ENCODE data around the gene CSGALNACT2. TPM values are rescaled to one million over a fixed set of nuclear protein-coding genes. Genes with fewer than 3 reads are reported as not detected.

Gene CSGALNACT2
- polyA plus RNA-seq, 1 of the 3 experiments (the other 2 are of a cell fraction): 11.5 TPM

DNA sequence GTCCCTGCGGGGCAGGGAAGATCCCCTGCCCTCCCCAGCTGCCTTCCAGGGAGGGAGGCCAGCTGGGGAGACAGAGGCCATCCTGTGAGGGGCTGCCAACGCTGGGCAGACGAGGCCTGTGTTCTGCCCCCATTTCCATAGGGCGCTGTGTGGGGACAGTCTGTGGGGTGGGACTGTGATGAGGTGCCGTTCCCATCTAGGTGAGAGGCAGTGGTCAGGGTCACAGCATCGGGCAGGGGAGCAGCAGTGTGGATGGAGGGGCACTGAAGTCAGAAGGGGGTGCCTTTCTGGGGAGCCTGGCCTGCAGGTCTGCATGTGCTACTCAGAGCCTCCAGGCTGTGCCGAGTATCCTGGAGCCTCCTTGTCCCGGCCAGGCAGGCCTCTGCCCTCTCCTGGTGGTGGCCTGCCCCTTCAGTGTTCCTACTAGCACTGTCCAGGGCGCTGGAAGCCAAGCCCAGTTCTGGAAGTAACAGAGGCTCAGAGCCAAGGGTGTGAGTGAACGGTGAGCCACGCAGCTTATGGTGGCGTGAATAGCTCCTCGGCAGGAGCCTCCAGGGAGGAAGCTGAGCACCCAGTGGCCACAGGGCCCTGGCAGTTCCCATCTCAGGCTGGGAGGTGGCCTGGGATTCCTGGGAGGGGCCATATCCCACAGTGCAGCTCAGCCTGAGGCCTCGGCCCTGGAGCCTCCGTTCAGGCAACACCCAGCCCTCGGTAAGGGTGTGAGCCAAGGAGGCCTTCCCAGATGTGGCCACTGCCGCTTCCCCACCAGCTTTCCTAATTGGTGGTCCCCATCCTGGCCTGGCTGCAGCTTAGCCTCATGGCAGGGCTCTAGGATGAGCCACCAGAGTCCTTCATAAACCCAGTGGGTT is 23.3 kb upstream of the CSGALNACT2 start:
- ChIA-PET CTCF (interaction anchor here (0.7 to 1.5 kb wide), 5 partner anchors 10 to 279 kb away, joined by 3 to 5 read pairs (median 3); no protein-coding TSS in a partner anchor), POLR2A (no interaction called here)
- Histone ChIP-seq H3K4me3 (ENCODE audit: low read depth in 2 of 2, low read length in 1 of 2) (no peak overlapping the region), H3K9me2 (no peaks in the 10 kb centered on the region), H3K4me2 (no peak overlapping the region), H3K27ac (ENCODE audit: low read depth in 2 of 2, low read length in 1 of 2) (no peak overlapping the region; a peak in 1 of 4 replicates), H3K27me3 (ENCODE audit: insufficient read depth) (no peaks in the 10 kb centered on the region), H3F3A (replicated peaks; ENCODE audit: insufficient read depth) (no peaks in the 10 kb centered on the region), H4K20me1 (ENCODE audit: insufficient read depth) (no peaks in the 10 kb centered on the region), H3K79me2 (ENCODE audit: insufficient read depth) (no peaks in the 10 kb centered on the region), H3K36me3 (replicated peaks in 1 of 2; ENCODE audit: control insufficient read depth in 1 of 2, insufficient read depth in 2 of 2, low read length in 1 of 2) (peaks cover 0 to 3% of the 10 kb centered on the region in 2 experiments), H2AFZ (ENCODE audit: low read depth) (no peak overlapping the region), H3K9me3 (no peaks in the 10 kb centered on the region), H3K9ac (no peak overlapping the region), H3K4me1 (ENCODE audit: control insufficient read depth in 1 of 2, insufficient read depth in 2 of 2, low read depth in 1 of 2, low read length in 1 of 2) (peaks cover 0 to 13% of the 10 kb centered on the region in 2 experiments; a peak in 1 of 4 replicates)
- TF ChIP-seq RFX5 (IDR thresholded peaks at IDR 0.05; ENCODE audit: low read length): no peak
- no peak for TF ChIP-seq MEF2A (IDR thresholded peaks at IDR 0.05; ENCODE audit: borderline replicate concordance, low read depth)
- TF ChIP-seq, protein P1, sequence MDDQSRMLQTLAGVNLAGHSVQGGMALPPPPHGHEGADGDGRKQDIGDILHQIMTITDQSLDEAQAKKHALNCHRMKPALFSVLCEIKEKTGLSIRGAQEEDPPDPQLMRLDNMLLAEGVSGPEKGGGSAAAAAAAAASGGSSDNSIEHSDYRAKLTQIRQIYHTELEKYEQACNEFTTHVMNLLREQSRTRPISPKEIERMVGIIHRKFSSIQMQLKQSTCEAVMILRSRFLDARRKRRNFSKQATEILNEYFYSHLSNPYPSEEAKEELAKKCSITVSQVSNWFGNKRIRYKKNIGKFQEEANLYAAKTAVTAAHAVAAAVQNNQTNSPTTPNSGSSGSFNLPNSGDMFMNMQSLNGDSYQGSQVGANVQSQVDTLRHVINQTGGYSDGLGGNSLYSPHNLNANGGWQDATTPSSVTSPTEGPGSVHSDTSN (IDR thresholded peaks at IDR 0.05): no peak
- TF ChIP-seq JUND (IDR thresholded peaks at IDR 0.05): no peak
- TF ChIP-seq RXRA (IDR thresholded peaks at IDR 0.05; ENCODE audit: borderline replicate concordance, low read depth): no peak
- TF ChIP-seq FOSL2 (IDR thresholded peaks at IDR 0.05; ENCODE audit: borderline replicate concordance, low read depth): no peak
- no peak for TF ChIP-seq GABPA (IDR thresholded peaks at IDR 0.05; ENCODE audit: low read depth)
- no peak for TF ChIP-seq TEAD4 (IDR thresholded peaks at IDR 0.05; ENCODE audit: borderline replicate concordance, insufficient read depth)
- WGBS (ENCODE audit: low lambda C conversion rate): 65% methylated on average over 4 of the region's 17 CpGs
- DNase-seq: no peak

DNA sequence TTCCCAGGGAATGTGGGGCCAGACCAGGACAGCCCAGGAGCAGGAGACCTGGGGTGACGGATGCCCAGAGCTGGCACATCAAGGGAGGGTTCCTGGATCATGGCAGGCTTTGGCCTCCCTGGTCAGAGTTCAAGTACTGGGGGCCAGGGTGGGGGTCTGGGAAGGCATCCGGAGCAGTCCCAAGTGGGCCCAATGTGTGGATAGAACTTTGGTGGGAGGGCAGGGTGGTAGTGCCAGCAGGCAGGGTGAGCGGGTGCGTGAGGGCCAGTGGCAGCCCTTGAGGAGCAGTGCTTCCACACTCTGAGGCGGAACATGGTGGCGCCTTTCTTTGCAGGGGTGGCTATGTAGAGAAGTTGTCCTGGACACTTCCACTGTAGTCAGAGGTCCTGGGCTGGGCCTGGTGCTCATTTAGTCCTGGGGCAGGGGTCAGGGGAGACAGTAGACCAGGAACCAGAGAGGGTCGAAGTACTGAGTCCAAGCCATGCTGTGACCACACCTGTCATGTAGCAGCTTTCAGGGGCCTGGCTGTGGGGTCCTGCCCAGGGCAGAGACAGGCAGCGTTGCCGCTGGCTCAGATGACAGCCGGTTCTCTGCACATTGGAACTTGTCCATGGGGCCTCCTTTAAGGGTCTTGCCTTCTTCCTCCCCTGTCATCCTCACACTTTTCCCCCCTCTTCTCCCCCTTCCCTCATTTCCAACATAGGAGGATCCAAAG is 22.2 kb upstream of the CSGALNACT2 start:
- WGBS (ENCODE audit: low lambda C conversion rate): 84% methylated on average over 10 of the region's 10 CpGs
- Histone ChIP-seq H3K9me3 (no peaks in the 10 kb centered on the region), H3K9ac (no peak overlapping the region), H3K4me3 (ENCODE audit: low read depth in 2 of 2, low read length in 1 of 2) (no peak overlapping the region), H3K27me3 (ENCODE audit: insufficient read depth) (no peaks in the 10 kb centered on the region), H3K79me2 (ENCODE audit: insufficient read depth) (no peaks in the 10 kb centered on the region), H4K20me1 (ENCODE audit: insufficient read depth) (no peaks in the 10 kb centered on the region), H3K36me3 (replicated peaks in 1 of 2; ENCODE audit: control insufficient read depth in 1 of 2, insufficient read depth in 2 of 2, low read length in 1 of 2) (peaks cover 0 to 7% of the 10 kb centered on the region in 2 experiments), H2AFZ (ENCODE audit: low read depth) (no peak overlapping the region), H3K27ac (ENCODE audit: low read depth in 2 of 2, low read length in 1 of 2) (no peak overlapping the region; a peak in 1 of 4 replicates), H3K9me2 (no peaks in the 10 kb centered on the region), H3F3A (replicated peaks; ENCODE audit: insufficient read depth) (no peaks in the 10 kb centered on the region), H3K4me2 (no peak overlapping the region), H3K4me1 (ENCODE audit: control insufficient read depth in 1 of 2, insufficient read depth in 2 of 2, low read depth in 1 of 2, low read length in 1 of 2) (peaks cover 0 to 3% of the 10 kb centered on the region in 2 experiments; a peak in 1 of 4 replicates)
- ChIA-PET CTCF (interaction anchor here (0.9 to 1.4 kb wide), 3 partner anchors 15 to 280 kb away, joined by 3 read pairs; no protein-coding TSS in a partner anchor), POLR2A (interaction anchor here (0.7 kb wide), 1 partner anchor 181 kb away, joined by 3 read pairs; no protein-coding TSS in a partner anchor)
- DNase-seq: no peak
- TF ChIP-seq, protein P1 (IDR thresholded peaks at IDR 0.05): no peak
- no peak for TF ChIP-seq POLR2AphosphoS5 (IDR thresholded peaks at IDR 0.05; ENCODE audit: low read depth, low read length)
- TF ChIP-seq, protein P2, sequence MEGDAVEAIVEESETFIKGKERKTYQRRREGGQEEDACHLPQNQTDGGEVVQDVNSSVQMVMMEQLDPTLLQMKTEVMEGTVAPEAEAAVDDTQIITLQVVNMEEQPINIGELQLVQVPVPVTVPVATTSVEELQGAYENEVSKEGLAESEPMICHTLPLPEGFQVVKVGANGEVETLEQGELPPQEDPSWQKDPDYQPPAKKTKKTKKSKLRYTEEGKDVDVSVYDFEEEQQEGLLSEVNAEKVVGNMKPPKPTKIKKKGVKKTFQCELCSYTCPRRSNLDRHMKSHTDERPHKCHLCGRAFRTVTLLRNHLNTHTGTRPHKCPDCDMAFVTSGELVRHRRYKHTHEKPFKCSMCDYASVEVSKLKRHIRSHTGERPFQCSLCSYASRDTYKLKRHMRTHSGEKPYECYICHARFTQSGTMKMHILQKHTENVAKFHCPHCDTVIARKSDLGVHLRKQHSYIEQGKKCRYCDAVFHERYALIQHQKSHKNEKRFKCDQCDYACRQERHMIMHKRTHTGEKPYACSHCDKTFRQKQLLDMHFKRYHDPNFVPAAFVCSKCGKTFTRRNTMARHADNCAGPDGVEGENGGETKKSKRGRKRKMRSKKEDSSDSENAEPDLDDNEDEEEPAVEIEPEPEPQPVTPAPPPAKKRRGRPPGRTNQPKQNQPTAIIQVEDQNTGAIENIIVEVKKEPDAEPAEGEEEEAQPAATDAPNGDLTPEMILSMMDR (IDR thresholded peaks at IDR 0.05): no peak
- no peak for TF ChIP-seq RCOR1 (IDR thresholded peaks at IDR 0.05; ENCODE audit: low read length)
- TF ChIP-seq JUND (IDR thresholded peaks at IDR 0.05): no peak
- no peak for TF ChIP-seq TCF12 (IDR thresholded peaks at IDR 0.05)
- no peak for TF ChIP-seq MEF2A (IDR thresholded peaks at IDR 0.05; ENCODE audit: borderline replicate concordance, low read depth)
- TF ChIP-seq, protein P3, sequence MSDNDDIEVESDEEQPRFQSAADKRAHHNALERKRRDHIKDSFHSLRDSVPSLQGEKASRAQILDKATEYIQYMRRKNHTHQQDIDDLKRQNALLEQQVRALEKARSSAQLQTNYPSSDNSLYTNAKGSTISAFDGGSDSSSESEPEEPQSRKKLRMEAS (IDR thresholded peaks at IDR 0.05; ENCODE audit: low read depth): no peak
- TF ChIP-seq, protein P4, sequence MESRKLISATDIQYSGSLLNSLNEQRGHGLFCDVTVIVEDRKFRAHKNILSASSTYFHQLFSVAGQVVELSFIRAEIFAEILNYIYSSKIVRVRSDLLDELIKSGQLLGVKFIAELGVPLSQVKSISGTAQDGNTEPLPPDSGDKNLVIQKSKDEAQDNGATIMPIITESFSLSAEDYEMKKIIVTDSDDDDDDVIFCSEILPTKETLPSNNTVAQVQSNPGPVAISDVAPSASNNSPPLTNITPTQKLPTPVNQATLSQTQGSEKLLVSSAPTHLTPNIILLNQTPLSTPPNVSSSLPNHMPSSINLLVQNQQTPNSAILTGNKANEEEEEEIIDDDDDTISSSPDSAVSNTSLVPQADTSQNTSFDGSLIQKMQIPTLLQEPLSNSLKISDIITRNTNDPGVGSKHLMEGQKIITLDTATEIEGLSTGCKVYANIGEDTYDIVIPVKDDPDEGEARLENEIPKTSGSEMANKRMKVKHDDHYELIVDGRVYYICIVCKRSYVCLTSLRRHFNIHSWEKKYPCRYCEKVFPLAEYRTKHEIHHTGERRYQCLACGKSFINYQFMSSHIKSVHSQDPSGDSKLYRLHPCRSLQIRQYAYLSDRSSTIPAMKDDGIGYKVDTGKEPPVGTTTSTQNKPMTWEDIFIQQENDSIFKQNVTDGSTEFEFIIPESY (IDR thresholded peaks at IDR 0.05; ENCODE audit: borderline replicate concordance, low read depth): no peak
- TF ChIP-seq, protein P5, sequence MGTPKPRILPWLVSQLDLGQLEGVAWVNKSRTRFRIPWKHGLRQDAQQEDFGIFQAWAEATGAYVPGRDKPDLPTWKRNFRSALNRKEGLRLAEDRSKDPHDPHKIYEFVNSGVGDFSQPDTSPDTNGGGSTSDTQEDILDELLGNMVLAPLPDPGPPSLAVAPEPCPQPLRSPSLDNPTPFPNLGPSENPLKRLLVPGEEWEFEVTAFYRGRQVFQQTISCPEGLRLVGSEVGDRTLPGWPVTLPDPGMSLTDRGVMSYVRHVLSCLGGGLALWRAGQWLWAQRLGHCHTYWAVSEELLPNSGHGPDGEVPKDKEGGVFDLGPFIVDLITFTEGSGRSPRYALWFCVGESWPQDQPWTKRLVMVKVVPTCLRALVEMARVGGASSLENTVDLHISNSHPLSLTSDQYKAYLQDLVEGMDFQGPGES (IDR thresholded peaks at IDR 0.05; ENCODE audit: low read depth, low read length): no peak
- no peak for TF ChIP-seq EP300 (IDR thresholded peaks at IDR 0.05; ENCODE audit: borderline replicate concordance in 1 of 2, low read depth in 1 of 2, low read length in 1 of 2)
- no peak for TF ChIP-seq GABPA (IDR thresholded peaks at IDR 0.05; ENCODE audit: low read depth)
- no peak for TF ChIP-seq YY1 (IDR thresholded peaks at IDR 0.05; ENCODE audit: low read depth)

Measured in SK-N-SH (cell line).